ENCODE data around the gene PRDM16.

The PRDM16 gene

GRCh38 chr1:3120140-3120539, 51.1 kb downstream of the PRDM16 start:
- Histone ChIP-seq H3K27ac (ENCODE audit: low read depth, low read length) (no peak overlapping the region), H3K9me3 (ENCODE audit: control insufficient read depth, insufficient read depth, low read length) (no peaks in the 10 kb centered on the region), H3K36me3 (ENCODE audit: control insufficient read depth, insufficient read depth, low read length) (no peaks in the 10 kb centered on the region), H3K27me3 (ENCODE audit: control insufficient read depth, insufficient read depth, low read length) (no peaks in the 10 kb centered on the region), H3K4me3 (ENCODE audit: low read depth, low read length) (no peak overlapping the region), H3K4me1 (ENCODE audit: control insufficient read depth, insufficient read depth, low read length) (no peaks in the 10 kb centered on the region), H3K9ac (ENCODE audit: low read depth, low read length) (no peak overlapping the region)

GRCh38 chr1:3120994-3121393, 52.0 kb downstream of the PRDM16 start:
- Histone ChIP-seq H3K27me3 (ENCODE audit: control insufficient read depth, insufficient read depth, low read length) (no peaks in the 10 kb centered on the region), H3K9me3 (ENCODE audit: control insufficient read depth, insufficient read depth, low read length) (no peaks in the 10 kb centered on the region), H3K27ac (ENCODE audit: low read depth, low read length) (no peak overlapping the region), H3K36me3 (ENCODE audit: control insufficient read depth, insufficient read depth, low read length) (no peaks in the 10 kb centered on the region), H3K4me1 (ENCODE audit: control insufficient read depth, insufficient read depth, low read length) (no peaks in the 10 kb centered on the region), H3K9ac (ENCODE audit: low read depth, low read length) (no peak overlapping the region), H3K4me3 (ENCODE audit: low read depth, low read length) (no peak overlapping the region)

GRCh38 chr1:3121401-3122210, 52.6 kb downstream of the PRDM16 start:
- Histone ChIP-seq H3K27ac (ENCODE audit: low read depth, low read length) (no peak overlapping the region), H3K9me3 (ENCODE audit: control insufficient read depth, insufficient read depth, low read length) (no peaks in the 10 kb centered on the region), H3K9ac (ENCODE audit: low read depth, low read length) (no peak overlapping the region), H3K4me1 (ENCODE audit: control insufficient read depth, insufficient read depth, low read length) (no peaks in the 10 kb centered on the region), H3K27me3 (ENCODE audit: control insufficient read depth, insufficient read depth, low read length) (no peaks in the 10 kb centered on the region), H3K4me3 (ENCODE audit: low read depth, low read length) (no peak overlapping the region), H3K36me3 (ENCODE audit: control insufficient read depth, insufficient read depth, low read length) (no peaks in the 10 kb centered on the region)

GRCh38 chr1:3122311-3122710, 53.3 kb downstream of the PRDM16 start:
- Histone ChIP-seq H3K27ac (ENCODE audit: low read depth, low read length) (no peak overlapping the region), H3K9ac (ENCODE audit: low read depth, low read length) (no peak overlapping the region), H3K4me1 (ENCODE audit: control insufficient read depth, insufficient read depth, low read length) (no peaks in the 10 kb centered on the region), H3K27me3 (ENCODE audit: control insufficient read depth, insufficient read depth, low read length) (no peaks in the 10 kb centered on the region), H3K36me3 (ENCODE audit: control insufficient read depth, insufficient read depth, low read length) (no peaks in the 10 kb centered on the region), H3K4me3 (ENCODE audit: low read depth, low read length) (no peak overlapping the region), H3K9me3 (ENCODE audit: control insufficient read depth, insufficient read depth, low read length) (no peaks in the 10 kb centered on the region)

- Histone ChIP-seq H3K27me3 (ENCODE audit: control insufficient read depth, insufficient read depth, low read length) (no peaks in the 10 kb centered on the region), H3K9me3 (ENCODE audit: control insufficient read depth, insufficient read depth, low read length) (no peaks in the 10 kb centered on the region), H3K27ac (ENCODE audit: low read depth, low read length) (no peak overlapping the region)
These were observed 55.2 kb downstream of the PRDM16 start for GRCh38 chr1:3124246-3124645.

GRCh38 chr1:3125078-3125477, 56.1 kb downstream of the PRDM16 start:
- Histone ChIP-seq H3K9ac (ENCODE audit: low read depth, low read length) (no peak overlapping the region), H3K36me3 (ENCODE audit: control insufficient read depth, insufficient read depth, low read length) (no peaks in the 10 kb centered on the region), H3K4me1 (ENCODE audit: control insufficient read depth, insufficient read depth, low read length) (no peaks in the 10 kb centered on the region), H3K27ac (ENCODE audit: low read depth, low read length) (no peak overlapping the region), H3K9me3 (ENCODE audit: control insufficient read depth, insufficient read depth, low read length) (no peaks in the 10 kb centered on the region), H3K4me3 (ENCODE audit: low read depth, low read length) (no peak overlapping the region), H3K27me3 (ENCODE audit: control insufficient read depth, insufficient read depth, low read length) (no peaks in the 10 kb centered on the region)

More at GRCh38 chr1:3124246-3124645, 55.2 kb downstream of the PRDM16 start:
- Histone ChIP-seq H3K9ac (ENCODE audit: low read depth, low read length) (no peak overlapping the region), H3K36me3 (ENCODE audit: control insufficient read depth, insufficient read depth, low read length) (no peaks in the 10 kb centered on the region), H3K4me3 (ENCODE audit: low read depth, low read length) (no peak overlapping the region), H3K4me1 (ENCODE audit: control insufficient read depth, insufficient read depth, low read length) (no peaks in the 10 kb centered on the region)

GRCh38 chr1:3125546-3126368, 56.8 kb downstream of the PRDM16 start:
- no peaks in the 10 kb centered on the region for H3K9me3 ChIP-seq (ENCODE audit: control insufficient read depth, insufficient read depth, low read length)
- no peaks in the 10 kb centered on the region for H3K27me3 ChIP-seq (ENCODE audit: control insufficient read depth, insufficient read depth, low read length)
- H3K9ac ChIP-seq (ENCODE audit: low read depth, low read length): no peak overlapping the region
- H3K4me3 ChIP-seq (ENCODE audit: low read depth, low read length): no peak overlapping the region
- no peaks in the 10 kb centered on the region for H3K36me3 ChIP-seq (ENCODE audit: control insufficient read depth, insufficient read depth, low read length)
- H3K4me1 ChIP-seq (ENCODE audit: control insufficient read depth, insufficient read depth, low read length): no peaks in the 10 kb centered on the region
- H3K27ac ChIP-seq (ENCODE audit: low read depth, low read length): no peak overlapping the region

GRCh38 chr1:3126756-3127678, 58.0 kb downstream of the PRDM16 start:
- Histone ChIP-seq H3K27me3 (ENCODE audit: control insufficient read depth, insufficient read depth, low read length) (no peaks in the 10 kb centered on the region), H3K9ac (ENCODE audit: low read depth, low read length) (no peak overlapping the region), H3K27ac (ENCODE audit: low read depth, low read length) (no peak overlapping the region), H3K36me3 (ENCODE audit: control insufficient read depth, insufficient read depth, low read length) (no peaks in the 10 kb centered on the region), H3K9me3 (ENCODE audit: control insufficient read depth, insufficient read depth, low read length) (no peaks in the 10 kb centered on the region), H3K4me1 (ENCODE audit: control insufficient read depth, insufficient read depth, low read length) (no peaks in the 10 kb centered on the region), H3K4me3 (ENCODE audit: low read depth, low read length) (no peak overlapping the region)

- Histone ChIP-seq H3K4me1 (ENCODE audit: control insufficient read depth, insufficient read depth, low read length) (no peaks in the 10 kb centered on the region), H3K27ac (ENCODE audit: low read depth, low read length) (no peak overlapping the region), H3K9me3 (ENCODE audit: control insufficient read depth, insufficient read depth, low read length) (no peaks in the 10 kb centered on the region), H3K36me3 (ENCODE audit: control insufficient read depth, insufficient read depth, low read length) (no peaks in the 10 kb centered on the region), H3K27me3 (ENCODE audit: control insufficient read depth, insufficient read depth, low read length) (no peaks in the 10 kb centered on the region), H3K4me3 (ENCODE audit: low read depth, low read length) (no peak overlapping the region), H3K9ac (ENCODE audit: low read depth, low read length) (no peak overlapping the region)
These were observed 58.7 kb downstream of the PRDM16 start for GRCh38 chr1:3127738-3128137.

GRCh38 chr1:3128431-3129132, 59.6 kb downstream of the PRDM16 start:
- Histone ChIP-seq H3K36me3 (ENCODE audit: control insufficient read depth, insufficient read depth, low read length) (no peaks in the 10 kb centered on the region), H3K4me1 (ENCODE audit: control insufficient read depth, insufficient read depth, low read length) (no peaks in the 10 kb centered on the region), H3K9me3 (ENCODE audit: control insufficient read depth, insufficient read depth, low read length) (no peaks in the 10 kb centered on the region), H3K9ac (ENCODE audit: low read depth, low read length) (no peak overlapping the region), H3K4me3 (ENCODE audit: low read depth, low read length) (no peak overlapping the region), H3K27me3 (ENCODE audit: control insufficient read depth, insufficient read depth, low read length) (no peaks in the 10 kb centered on the region), H3K27ac (ENCODE audit: low read depth, low read length) (no peak overlapping the region)
